ENCODE data around the gene C2orf49. TPM values are rescaled to one million over a fixed set of nuclear protein-coding genes. Genes with fewer than 3 reads are reported as not detected.

The C2orf49 gene
- total and polyA plus RNA-seq, 8 donors: 6.3 to 22.0 (median 11.0) TPM

DNA sequence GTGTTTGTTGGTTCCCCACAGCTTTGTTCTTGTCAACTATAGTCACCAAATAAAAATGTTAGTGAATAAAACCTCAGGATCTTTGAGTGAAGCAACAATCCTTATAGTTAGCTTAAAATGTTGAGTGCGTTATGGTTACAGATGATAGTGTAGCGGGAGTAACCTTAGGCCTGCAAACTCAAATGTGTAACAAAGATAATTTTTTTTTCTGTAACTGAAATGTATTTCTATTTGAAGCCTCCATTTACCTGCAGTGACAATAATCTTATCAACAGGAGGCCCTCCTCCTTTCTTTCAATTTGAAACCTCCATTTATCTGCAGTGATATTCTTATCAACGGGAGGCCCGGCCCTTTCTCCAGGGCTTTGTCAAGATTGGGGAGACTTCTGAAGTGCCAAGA lies 3.1 kb upstream of the C2orf49 start:
- Histone ChIP-seq H3K27ac (no peak overlapping the region), H3K36me3 (peaks cover 0 to 8% (median 4%) of the 10 kb centered on the region in 4 donors), H3K4me1 (peaks cover 20 to 39% (median 32%) of the 10 kb centered on the region in 4 donors), H3K9me3 (no peaks in the 10 kb centered on the region), H3K4me3 (no peak overlapping the region), H3K27me3 (no peaks in the 10 kb centered on the region)
- 52 to 78% (median 70%) methylated on average over 4 of the region's 4 CpGs for WGBS, 5 donors
- no peak for DNase-seq
- intact Hi-C loops (cut with DNase I; ENCODE audit: low total_unique reads): no loop called here
- TF ChIP-seq EP300 (IDR thresholded peaks at IDR 0.05): no peak
- TF ChIP-seq, protein P1, sequence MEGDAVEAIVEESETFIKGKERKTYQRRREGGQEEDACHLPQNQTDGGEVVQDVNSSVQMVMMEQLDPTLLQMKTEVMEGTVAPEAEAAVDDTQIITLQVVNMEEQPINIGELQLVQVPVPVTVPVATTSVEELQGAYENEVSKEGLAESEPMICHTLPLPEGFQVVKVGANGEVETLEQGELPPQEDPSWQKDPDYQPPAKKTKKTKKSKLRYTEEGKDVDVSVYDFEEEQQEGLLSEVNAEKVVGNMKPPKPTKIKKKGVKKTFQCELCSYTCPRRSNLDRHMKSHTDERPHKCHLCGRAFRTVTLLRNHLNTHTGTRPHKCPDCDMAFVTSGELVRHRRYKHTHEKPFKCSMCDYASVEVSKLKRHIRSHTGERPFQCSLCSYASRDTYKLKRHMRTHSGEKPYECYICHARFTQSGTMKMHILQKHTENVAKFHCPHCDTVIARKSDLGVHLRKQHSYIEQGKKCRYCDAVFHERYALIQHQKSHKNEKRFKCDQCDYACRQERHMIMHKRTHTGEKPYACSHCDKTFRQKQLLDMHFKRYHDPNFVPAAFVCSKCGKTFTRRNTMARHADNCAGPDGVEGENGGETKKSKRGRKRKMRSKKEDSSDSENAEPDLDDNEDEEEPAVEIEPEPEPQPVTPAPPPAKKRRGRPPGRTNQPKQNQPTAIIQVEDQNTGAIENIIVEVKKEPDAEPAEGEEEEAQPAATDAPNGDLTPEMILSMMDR (IDR thresholded peaks at IDR 0.05): no peak
- no peak for TF ChIP-seq POLR2A (IDR thresholded peaks at IDR 0.05)
- TF ChIP-seq POLR2AphosphoS5 (IDR thresholded peaks at IDR 0.05): no peak

DNA sequence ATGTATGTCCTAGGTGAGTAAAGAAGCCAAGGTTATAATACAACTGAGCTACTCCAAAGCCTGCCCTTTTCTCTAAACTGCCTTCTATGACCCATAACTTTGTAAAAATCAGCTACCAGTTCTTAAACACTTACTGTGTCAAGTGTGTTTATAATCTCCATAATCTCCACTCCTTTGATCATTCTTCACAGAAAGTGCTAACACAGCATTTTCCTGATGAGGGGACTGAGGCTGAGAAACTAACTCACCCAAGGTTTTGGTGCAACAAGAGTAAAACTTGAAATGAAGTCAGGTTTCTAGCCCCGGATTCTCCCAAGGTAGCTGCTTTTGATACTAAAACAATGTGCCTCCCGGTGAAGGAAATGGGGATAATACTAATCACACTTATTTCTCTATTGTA lies 1.9 kb upstream of the C2orf49 start:
- H3K4me3 ChIP-seq: no peak overlapping the region
- no peak overlapping the region for H3K27ac ChIP-seq
- H3K9me3 ChIP-seq: no peaks in the 10 kb centered on the region
- DNase-seq: no peak
- peaks cover 24 to 45% (median 32%) of the 10 kb centered on the region in 4 donors for H3K4me1 ChIP-seq
- H3K36me3 ChIP-seq: peaks cover 7 to 18% (median 10%) of the 10 kb centered on the region in 4 donors
- 84 to 95% (median 90%) methylated on average over 2 of the region's 2 CpGs for WGBS, 5 donors
- H3K27me3 ChIP-seq: no peaks in the 10 kb centered on the region
- intact Hi-C loops (cut with DNase I; ENCODE audit: low total_unique reads): no loop called here
- no peak for TF ChIP-seq EP300 (IDR thresholded peaks at IDR 0.05)
- TF ChIP-seq POLR2AphosphoS5 (IDR thresholded peaks at IDR 0.05): no peak

DNA sequence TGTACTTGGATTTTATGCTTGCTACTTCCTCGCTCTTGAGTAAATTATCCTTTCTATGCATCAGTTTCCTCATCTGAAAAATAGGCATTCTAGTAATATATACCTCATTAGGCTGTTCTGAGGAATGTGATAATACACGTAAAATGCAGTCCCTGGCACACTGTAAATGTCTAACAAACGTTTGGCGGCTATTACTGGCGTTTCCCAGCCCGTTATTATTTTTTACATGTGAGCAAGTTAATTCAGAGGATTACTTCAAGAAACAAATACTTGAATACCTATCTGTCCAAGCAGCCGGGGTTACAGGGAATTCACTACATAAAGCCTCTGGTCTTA lies 586 bp upstream of the C2orf49 start:
- TF ChIP-seq, protein P1 (IDR thresholded peaks at IDR 0.05): no peak
- TF ChIP-seq POLR2A (IDR thresholded peaks at IDR 0.05) (peak in 1 of 4 donors; percentile 1), EP300 (IDR thresholded peaks at IDR 0.05) (no peak), POLR2AphosphoS5 (IDR thresholded peaks at IDR 0.05) (no peak)
- peak overlapping the region; percentile 64 to 94 (median 78) for H3K4me3 ChIP-seq
- H3K9me3 ChIP-seq: no peaks in the 10 kb centered on the region
- H3K36me3 ChIP-seq: peaks cover 19 to 31% (median 23%) of the 10 kb centered on the region in 4 donors
- intact Hi-C loops (cut with DNase I; ENCODE audit: low total_unique reads): no loop called here
- DNase-seq: no peak
- peak overlapping the region; percentile 93 to 96 (median 94) for H3K27ac ChIP-seq
- 2 to 3% (median 3%) methylated on average over 7 of the region's 7 CpGs for WGBS, 5 donors
- H3K4me1 ChIP-seq: peaks cover 21 to 52% (median 32%) of the 10 kb centered on the region in 4 donors
- no peaks in the 10 kb centered on the region for H3K27me3 ChIP-seq

DNA sequence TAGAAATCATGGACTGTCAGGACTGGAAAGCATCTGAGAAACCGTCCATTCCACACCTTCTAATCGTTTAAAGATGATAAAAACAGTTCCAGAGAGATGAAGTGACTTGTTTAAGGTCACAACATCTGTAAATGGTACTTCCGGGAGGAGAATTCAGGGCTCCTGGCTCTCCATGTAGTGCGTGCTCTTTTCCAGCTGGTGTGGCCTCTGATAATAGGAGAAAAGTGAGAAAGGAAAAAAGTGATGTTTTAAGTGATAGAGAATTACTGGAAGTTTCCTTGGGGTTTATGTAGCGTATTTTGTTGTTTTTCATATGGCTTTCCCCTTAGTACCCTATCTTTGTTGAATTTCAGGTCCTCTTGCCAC lies 663 bp downstream of the C2orf49 start:
- peak in 1 of 2 donors; percentile 36 for DNase-seq
- H3K9me3 ChIP-seq: no peaks in the 10 kb centered on the region
- H3K4me3 ChIP-seq: peak overlapping the region; percentile 64 to 94 (median 78)
- peak overlapping the region; percentile 93 to 96 (median 94) for H3K27ac ChIP-seq
- H3K36me3 ChIP-seq: peaks cover 26 to 43% (median 35%) of the 10 kb centered on the region in 4 donors
- H3K4me1 ChIP-seq: peaks cover 21 to 59% (median 35%) of the 10 kb centered on the region in 4 donors
- TF ChIP-seq POLR2A (IDR thresholded peaks at IDR 0.05): no peak
- TF ChIP-seq, protein P1 (IDR thresholded peaks at IDR 0.05): no peak
- no peak for TF ChIP-seq POLR2AphosphoS5 (IDR thresholded peaks at IDR 0.05)
- TF ChIP-seq EP300 (IDR thresholded peaks at IDR 0.05): no peak
- intact Hi-C loops (cut with DNase I; ENCODE audit: low total_unique reads): no loop called here
- H3K27me3 ChIP-seq: no peaks in the 10 kb centered on the region
- WGBS, 5 donors: 2 to 7% (median 5%) methylated on average over 5 of the region's 5 CpGs

DNA sequence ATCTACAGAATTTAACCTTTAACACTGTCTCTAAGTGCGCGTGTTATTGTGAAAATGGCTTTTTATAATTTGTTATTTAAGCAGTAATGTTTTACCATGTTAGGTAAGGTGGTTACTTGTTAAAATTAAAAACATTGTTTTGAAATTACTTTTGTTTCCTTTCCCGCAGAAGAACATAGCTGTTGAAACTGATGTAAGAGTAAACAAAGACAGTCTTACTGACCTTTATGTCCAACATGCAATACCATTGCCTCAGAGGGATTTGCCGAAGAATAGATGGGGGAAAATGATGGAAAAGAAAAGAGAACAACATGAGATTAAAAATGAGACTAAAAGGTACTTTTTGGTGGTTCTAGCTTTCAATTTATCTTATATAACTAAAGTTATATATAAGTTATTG lies 2.1 kb downstream of the C2orf49 start:
- no peak for DNase-seq
- H3K9me3 ChIP-seq: no peaks in the 10 kb centered on the region
- WGBS, 5 donors: 51 to 63% (median 54%) methylated on average over 4 of the region's 4 CpGs
- intact Hi-C loops (cut with DNase I; ENCODE audit: low total_unique reads): no loop called here
- no peak overlapping the region for H3K27ac ChIP-seq
- no peak for TF ChIP-seq POLR2AphosphoS5 (IDR thresholded peaks at IDR 0.05)
- no peak for TF ChIP-seq POLR2A (IDR thresholded peaks at IDR 0.05)
- no peak for TF ChIP-seq EP300 (IDR thresholded peaks at IDR 0.05)
- TF ChIP-seq, protein P1 (IDR thresholded peaks at IDR 0.05): no peak
- H3K4me3 ChIP-seq: peak overlapping the region in 1 of 4 donors; percentile 94
- H3K36me3 ChIP-seq: peaks cover 30 to 52% (median 48%) of the 10 kb centered on the region in 4 donors
- no peaks in the 10 kb centered on the region for H3K27me3 ChIP-seq
- peaks cover 21 to 59% (median 35%) of the 10 kb centered on the region in 4 donors for H3K4me1 ChIP-seq

Data from stomach (tissue), 9 donors.